Activated T-cell treated with anti-CD3 and anti-CD28 coated beads, Interleukin-2, amount 50 U/mL, for 4 hours (primary cell): ENCODE data around the gene KLHL9. TPM values are rescaled to one million over a fixed set of nuclear protein-coding genes. Genes with fewer than 3 reads are reported as not detected.
"Not testable (repeated sequence)": the region's sequence is repeated elsewhere in the genome, so short reads cannot be mapped to it uniquely, and the experiment has no call there.

Experiments used
- ATAC-seq, 2 donors: fragments of 200-7000 bp; cut with Tn5 transposase; one replicate each; pipeline ENCODE4 v1.10.0; 2021
- DNase-seq: peaks from one replicate; pipeline ENCODE4 v3.0.0-alpha.2; 2020
- H3K27me3 Mint-ChIP-seq: one replicate; pipeline ENCODE4 v1.8.0; 2021; ENCODE audit warnings: low read depth, mixed read lengths
- H3K36me3 Mint-ChIP-seq: one replicate; pipeline ENCODE4 v1.8.0; 2022; ENCODE audit warnings: mixed read lengths; ENCODE audit not compliant: insufficient read depth
- H3K4me1 Mint-ChIP-seq: one replicate; pipeline ENCODE4 v1.8.0; 2021; ENCODE audit warnings: low read depth, mixed read lengths
- H3K4me3 Mint-ChIP-seq: one replicate; pipeline ENCODE4 v1.8.0; 2021; ENCODE audit warnings: mild to moderate bottlenecking, moderate library complexity, mixed read lengths
- H3K9me3 Mint-ChIP-seq: one replicate; pipeline ENCODE4 v1.8.0; 2021; ENCODE audit warnings: mixed read lengths
- total RNA-seq, 3 donors: library from RNA; stranded (reverse); gene quantifications; one replicate each; pipeline ENCODE4 v1.2.1, GENCODE V29; 2021

KLHL9 gene
- 10 to 100 TPM; 11.8 to 13.5 (median 12.9) TPM for total RNA-seq

GRCh38 chr9:21334701-21335632 is at the start of gene KLHL9:
KLHL9 (minus strand) TSS chr9:21335404; CDS start chr9:21334859, 545 bp downstream.
- ATAC-seq (peak; percentile 89 to 92), DNase-seq (peak; percentile 82)
- Mint-ChIP-seq H3K36me3 (peaks cover 22% of the 10 kb centered on the region), H3K27me3 (peaks cover 1% of the 10 kb centered on the region), H3K4me1 (peaks cover 49% of the 10 kb centered on the region), H3K9me3 (no peaks in the 10 kb centered on the region), H3K4me3 (peak within 1 kb of the TSS; percentile 90)

GRCh38 chr9:21383627-21384026 is 48.4 kb upstream of the KLHL9 start:
- no peak for ATAC-seq
- Mint-ChIP-seq H3K27me3 (peaks cover 48% of the 10 kb centered on the region), H3K36me3 (no peaks in the 10 kb centered on the region), H3K4me1 (peaks cover 10% of the 10 kb centered on the region), H3K4me3 (no peak overlapping the region), H3K9me3 (no peaks in the 10 kb centered on the region)
- no peak for DNase-seq

- Mint-ChIP-seq H3K9me3 (no peaks in the 10 kb centered on the region), H3K4me1 (peaks cover 10% of the 10 kb centered on the region), H3K36me3 (no peaks in the 10 kb centered on the region), H3K27me3 (peaks cover 47% of the 10 kb centered on the region), H3K4me3 (no peak overlapping the region)
- DNase-seq = no peak
- ATAC-seq = peak; percentile 90 to 92
These were observed 46.5 kb upstream of the KLHL9 start for GRCh38 chr9:21381448-21382339.

GRCh38 chr9:21371467-21371866 is 36.3 kb upstream of the KLHL9 start:
- not testable (repeated sequence) for ATAC-seq, H3K36me3 Mint-ChIP-seq, H3K4me3 Mint-ChIP-seq, DNase-seq, H3K4me1 Mint-ChIP-seq, H3K9me3 Mint-ChIP-seq
- peaks cover 29% of the 10 kb centered on the region for H3K27me3 Mint-ChIP-seq

GRCh38 chr9:21367957-21368356 is 32.8 kb upstream of the KLHL9 start, which contains the start of gene IFNA13:
IFNA13 (minus strand) TSS chr9:21368057; CDS start chr9:21368010, 47 bp downstream.
- no peaks in the 10 kb centered on the region for H3K9me3 Mint-ChIP-seq
- H3K36me3 Mint-ChIP-seq = no peaks in the 10 kb centered on the region
- H3K27me3 Mint-ChIP-seq = peaks cover 17% of the 10 kb centered on the region
- no peak for ATAC-seq
- DNase-seq = no peak
- H3K4me1 Mint-ChIP-seq = no peaks in the 10 kb centered on the region
- no peak within 1 kb of the TSS for H3K4me3 Mint-ChIP-seq

- peaks cover 17% of the 10 kb centered on the region for H3K27me3 Mint-ChIP-seq
- H3K4me3 Mint-ChIP-seq, H3K4me1 Mint-ChIP-seq, ATAC-seq, H3K9me3 Mint-ChIP-seq, H3K36me3 Mint-ChIP-seq, DNase-seq: not testable (repeated sequence)
These were observed 32.0 kb upstream of the KLHL9 start for GRCh38 chr9:21367169-21367568.

- Mint-ChIP-seq H3K4me1 (peaks cover 16% of the 10 kb centered on the region), H3K27me3 (peaks cover 9% of the 10 kb centered on the region), H3K9me3 (no peaks in the 10 kb centered on the region), H3K4me3 (no peak overlapping the region), H3K36me3 (no peaks in the 10 kb centered on the region)
- no peak for ATAC-seq
- DNase-seq = no peak
These were observed 27.1 kb upstream of the KLHL9 start for GRCh38 chr9:21362287-21362686.

GRCh38 chr9:21357479-21358460 is 22.6 kb upstream of the KLHL9 start:
- peak overlapping the region; percentile 59 for H3K4me3 Mint-ChIP-seq
- ATAC-seq (peak; percentile 90 to 91), DNase-seq (no peak)
- H3K4me1 Mint-ChIP-seq = peaks cover 20% of the 10 kb centered on the region
- peaks cover 2% of the 10 kb centered on the region for H3K36me3 Mint-ChIP-seq
- H3K9me3 Mint-ChIP-seq = peaks cover 5% of the 10 kb centered on the region
- peaks cover 4% of the 10 kb centered on the region for H3K27me3 Mint-ChIP-seq

- H3K27me3 Mint-ChIP-seq = peaks cover 21% of the 10 kb centered on the region
- no peak for ATAC-seq
- H3K4me1 Mint-ChIP-seq = no peaks in the 10 kb centered on the region
- peaks cover 5% of the 10 kb centered on the region for H3K9me3 Mint-ChIP-seq
- DNase-seq = no peak
- no peak within 1 kb of the TSS for H3K4me3 Mint-ChIP-seq
- H3K36me3 Mint-ChIP-seq = peaks cover 2% of the 10 kb centered on the region
These were observed 15.6 kb upstream of the KLHL9 start, which contains the start of gene IFNA6 for GRCh38 chr9:21350787-21351186. IFNA6 (minus strand) TSS chr9:21350887; CDS start chr9:21350887, 0 bp downstream.

- DNase-seq (no peak), ATAC-seq (no peak)
- H3K36me3 Mint-ChIP-seq = no peaks in the 10 kb centered on the region
- no peaks in the 10 kb centered on the region for H3K4me1 Mint-ChIP-seq
- no peak overlapping the region for H3K4me3 Mint-ChIP-seq
- peaks cover 3% of the 10 kb centered on the region for H3K9me3 Mint-ChIP-seq
- H3K27me3 Mint-ChIP-seq = peaks cover 36% of the 10 kb centered on the region
These were observed 13.3 kb upstream of the KLHL9 start for GRCh38 chr9:21348430-21348970.

- H3K36me3 Mint-ChIP-seq = no peaks in the 10 kb centered on the region
- no peak for DNase-seq
- H3K4me1 Mint-ChIP-seq = peaks cover 6% of the 10 kb centered on the region
- peaks cover 3% of the 10 kb centered on the region for H3K9me3 Mint-ChIP-seq
- H3K4me3 Mint-ChIP-seq = no peak overlapping the region
- ATAC-seq = no peak
- peaks cover 44% of the 10 kb centered on the region for H3K27me3 Mint-ChIP-seq
These were observed 5.5 kb upstream of the KLHL9 start for GRCh38 chr9:21340735-21341134.

GRCh38 chr9:21336457-21336856 is 1.3 kb upstream of the KLHL9 start:
- peaks cover 36% of the 10 kb centered on the region for H3K4me1 Mint-ChIP-seq
- H3K4me3 Mint-ChIP-seq = peak overlapping the region; percentile 90
- peaks cover 7% of the 10 kb centered on the region for H3K27me3 Mint-ChIP-seq
- ATAC-seq (no peak), DNase-seq (no peak)
- H3K9me3 Mint-ChIP-seq = no peaks in the 10 kb centered on the region
- H3K36me3 Mint-ChIP-seq = peaks cover 18% of the 10 kb centered on the region

GRCh38 chr9:21333226-21333625 is 2.0 kb downstream of the KLHL9 start:
- H3K27me3 Mint-ChIP-seq = peaks cover 1% of the 10 kb centered on the region
- peak overlapping the region; percentile 90 for H3K4me3 Mint-ChIP-seq
- H3K4me1 Mint-ChIP-seq = peaks cover 57% of the 10 kb centered on the region
- ATAC-seq (no peak), DNase-seq (no peak)
- H3K36me3 Mint-ChIP-seq = peaks cover 22% of the 10 kb centered on the region
- H3K9me3 Mint-ChIP-seq = no peaks in the 10 kb centered on the region
